ENCODE results near the gene NEURL1.

GRCh38 chr10:103584216-103585010, 90.9 kb downstream of the NEURL1 start:
- TF ChIP-seq CTCF (conservative IDR thresholded peaks at IDR 0.05; ENCODE audit: low read length) (no peak), EZH2phosphoT487 (IDR thresholded peaks at IDR 0.05; ENCODE audit: borderline replicate concordance) (no peak)
